Keratinocyte (primary cell): Measurements from ENCODE around the gene SF3B4. TPM values are rescaled to one million over a fixed set of nuclear protein-coding genes. Genes with fewer than 3 reads are reported as not detected.

Source experiments
- DNase-seq: peaks from one replicate; pipeline ENCODE4 v3.0.0-alpha.2; 2011; ENCODE audit warnings: low read depth, missing footprints, low spot score
- FAIRE-seq: peaks from 2 replicates; lab custom pipeline; 2011; peaks lifted over from hg19 to GRCh38; lab: Jason Lieb, UNC
- H2AFZ ChIP-seq: 2 replicates; pipeline ENCODE4 v1.6.0; 2012; ENCODE audit warnings: low read length, control low read depth, inconsistent platforms; ENCODE audit not compliant: control insufficient read depth
- H3K27ac ChIP-seq: 2 replicates; pipeline ENCODE4 v1.5.1; 2011; ENCODE audit warnings: low read length; ENCODE audit not compliant: control insufficient read depth, insufficient read depth
- H3K27me3 ChIP-seq: 3 replicates; pipeline ENCODE4 v1.6.0; 2011; ENCODE audit warnings: low read length; ENCODE audit not compliant: control insufficient read depth, insufficient read depth; ENCODE audit errors: extremely low read depth
- H3K36me3 ChIP-seq, 2 experiments: 2 replicates in 1 of 2; 3 replicates in 1 of 2; pipeline ENCODE4 v1.5.1; 2011; ENCODE audit warnings: low read length in 2 of 2, mild to moderate bottlenecking in 1 of 2; ENCODE audit not compliant: control insufficient read depth in 2 of 2, insufficient read depth in 2 of 2; ENCODE audit errors: extremely low read depth in 1 of 2
- H3K4me1 ChIP-seq: 3 replicates; pipeline ENCODE4 v1.5.1; 2011; ENCODE audit warnings: low read length; ENCODE audit not compliant: control insufficient read depth, insufficient read depth; ENCODE audit errors: extremely low read depth
- H3K4me2 ChIP-seq: 3 replicates; pipeline ENCODE4 v1.6.0; 2011; ENCODE audit warnings: low read depth, low read length; ENCODE audit not compliant: control insufficient read depth, insufficient read depth; ENCODE audit errors: extremely low read depth
- H3K4me3 ChIP-seq, 3 experiments: fragments of 200-600 bp in 1 of 3; sonication (generic) in 1 of 3; 2 replicates in 2 of 3; 3 replicates in 1 of 3; pipeline ENCODE4 v1.5.1; 2011 to 2016; ENCODE audit warnings: low read length in 3 of 3, mild to moderate bottlenecking in 3 of 3, control low read depth in 2 of 3, inconsistent platforms in 1 of 3, low read depth in 1 of 3, mixed read lengths in 1 of 3, mixed run types in 1 of 3, moderate library complexity in 1 of 3; ENCODE audit not compliant: control insufficient read depth in 2 of 3, insufficient read depth in 2 of 3; ENCODE audit errors: extremely low read depth in 1 of 3
- H3K79me2 ChIP-seq: 2 replicates; pipeline ENCODE4 v1.6.0; 2012; ENCODE audit warnings: low read length; ENCODE audit not compliant: control insufficient read depth, insufficient read depth
- H3K9ac ChIP-seq: 3 replicates; pipeline ENCODE4 v1.6.0; 2011; ENCODE audit warnings: low read length; ENCODE audit not compliant: control insufficient read depth, insufficient read depth; ENCODE audit errors: extremely low read depth
- H3K9me1 ChIP-seq: 3 replicates; pipeline ENCODE4 v1.6.0; 2011; ENCODE audit warnings: low read length; ENCODE audit not compliant: control insufficient read depth, insufficient read depth; ENCODE audit errors: extremely low read depth
- H3K9me3 ChIP-seq: 2 replicates; pipeline ENCODE4 v1.5.1; 2012; ENCODE audit warnings: low read depth, low read length; ENCODE audit not compliant: control insufficient read depth
- H4K20me1 ChIP-seq: 3 replicates; pipeline ENCODE4 v1.6.0; 2011; ENCODE audit warnings: low read length; ENCODE audit not compliant: control insufficient read depth, insufficient read depth; ENCODE audit errors: extremely low read depth
- EZH2 ChIP-seq: IDR thresholded peaks from one replicate; pipeline ENCODE4 v1.6.1; 2012; ENCODE audit warnings: inconsistent platforms, mild to moderate bottlenecking, low read length, moderate library complexity
- dilution Hi-C: fragments of 300-500 bp; cut with MboI; formaldehyde crosslinking; loops from one replicate; pipeline ENCODE4 v1.7.0; 2020; ENCODE audit warnings: low sequenced_read_pairs; ENCODE audit not compliant: extremely low pct_ligation_motif_present
- polyA plus RNA-seq, 5 experiments: library from polyadenylated mRNA; depleted of rRNA in 3 of 5; stranded (reverse) in 3 of 5; stranded (forward) in 1 of 5; unstranded in 1 of 5; fragments of >200 nt; gene quantifications; 1 replicate in 1 of 5; 2 replicates in 3 of 5; 3 replicates in 1 of 5; pipeline versions ENCODE4 v1.2.1 to v1.2.3, GENCODE V29; 2011 to 2012; ENCODE audit warnings: missing spikeins in 2 of 5, low read depth in 1 of 5, low replicate concordance in 1 of 5
- TF ChIP-seq, protein P1 (sequence below), 3 experiments: IDR thresholded peaks in 1 of 3; conservative IDR thresholded peaks in 1 of 3; optimal IDR thresholded peaks in 1 of 3; 2 replicates in 2 of 3; 3 replicates in 1 of 3; pipeline versions ENCODE3 to v1.5.1; 2011; ENCODE audit warnings: low read length in 3 of 3, mild to moderate bottlenecking in 3 of 3, moderate library complexity in 2 of 3, control low read depth in 1 of 3, inconsistent platforms in 1 of 3; ENCODE audit not compliant: insufficient read depth in 2 of 3; ENCODE audit errors: extremely low read depth in 1 of 3

The SF3B4 gene
- polyA plus RNA-seq, 1 donor (not counting 4 experiments of a cell fraction or from before 2014, with no cell fraction given), result 35.4 TPM

DNA sequence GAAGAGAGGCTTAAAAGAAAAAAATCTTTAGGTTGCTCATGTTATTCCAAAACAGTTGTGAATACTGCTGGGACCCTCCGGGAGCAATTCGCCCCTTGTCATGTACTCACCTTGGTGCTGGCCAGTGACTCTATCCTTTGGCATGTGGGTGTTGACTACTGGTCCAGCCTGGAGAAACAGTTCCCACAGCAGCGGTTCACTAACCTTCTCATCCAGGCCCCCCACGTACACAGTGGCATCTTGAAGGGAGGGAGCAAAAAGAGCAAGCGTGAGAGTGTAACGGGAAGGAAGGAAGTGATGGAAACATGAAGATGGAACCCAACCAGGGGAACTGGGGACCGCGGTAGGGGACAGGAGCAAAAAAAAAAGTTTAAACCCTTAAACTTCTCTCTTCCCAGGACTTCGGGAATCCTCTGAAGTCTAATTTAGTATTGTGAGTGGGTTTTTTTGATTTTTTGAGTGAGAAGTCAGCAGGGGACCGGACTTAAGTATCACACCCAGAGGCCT, 494 bp downstream of the SF3B4 start:
- H3K4me3 ChIP-seq, result peak overlapping the region; percentile 84 to 97 (median 94)
- TF ChIP-seq, protein P1, sequence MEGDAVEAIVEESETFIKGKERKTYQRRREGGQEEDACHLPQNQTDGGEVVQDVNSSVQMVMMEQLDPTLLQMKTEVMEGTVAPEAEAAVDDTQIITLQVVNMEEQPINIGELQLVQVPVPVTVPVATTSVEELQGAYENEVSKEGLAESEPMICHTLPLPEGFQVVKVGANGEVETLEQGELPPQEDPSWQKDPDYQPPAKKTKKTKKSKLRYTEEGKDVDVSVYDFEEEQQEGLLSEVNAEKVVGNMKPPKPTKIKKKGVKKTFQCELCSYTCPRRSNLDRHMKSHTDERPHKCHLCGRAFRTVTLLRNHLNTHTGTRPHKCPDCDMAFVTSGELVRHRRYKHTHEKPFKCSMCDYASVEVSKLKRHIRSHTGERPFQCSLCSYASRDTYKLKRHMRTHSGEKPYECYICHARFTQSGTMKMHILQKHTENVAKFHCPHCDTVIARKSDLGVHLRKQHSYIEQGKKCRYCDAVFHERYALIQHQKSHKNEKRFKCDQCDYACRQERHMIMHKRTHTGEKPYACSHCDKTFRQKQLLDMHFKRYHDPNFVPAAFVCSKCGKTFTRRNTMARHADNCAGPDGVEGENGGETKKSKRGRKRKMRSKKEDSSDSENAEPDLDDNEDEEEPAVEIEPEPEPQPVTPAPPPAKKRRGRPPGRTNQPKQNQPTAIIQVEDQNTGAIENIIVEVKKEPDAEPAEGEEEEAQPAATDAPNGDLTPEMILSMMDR (optimal IDR thresholded peaks at IDR 0.05 in 1 of 3, IDR thresholded peaks at IDR 0.05 in 1 of 3, conservative IDR thresholded peaks at IDR 0.05 in 1 of 3; ENCODE audit: extremely low read depth in 1 of 3, insufficient read depth in 2 of 3, low read length in 3 of 3), result no peak
- no peak for TF ChIP-seq EZH2
- peaks cover 3% of the 10 kb centered on the region for H4K20me1 ChIP-seq
- H3K36me3 ChIP-seq, result peaks cover 32 to 40% of the 10 kb centered on the region in 2 experiments
- H3K4me2 ChIP-seq, result peak overlapping the region; percentile 82
- FAIRE-seq (no peak), DNase-seq (no peak)
- H3K79me2 ChIP-seq, result peaks cover 33% of the 10 kb centered on the region
- H3K9me3 ChIP-seq, result no peaks in the 10 kb centered on the region
- dilution Hi-C loops, result no loop called here
- peak overlapping the region; percentile 79 for H2AFZ ChIP-seq
- H3K9ac ChIP-seq, result peak overlapping the region; percentile 91
- peaks cover 32% of the 10 kb centered on the region for H3K4me1 ChIP-seq
- H3K27me3 ChIP-seq, result no peaks in the 10 kb centered on the region
- peak overlapping the region; percentile 95 for H3K27ac ChIP-seq
- H3K9me1 ChIP-seq, result no peaks in the 10 kb centered on the region

DNA sequence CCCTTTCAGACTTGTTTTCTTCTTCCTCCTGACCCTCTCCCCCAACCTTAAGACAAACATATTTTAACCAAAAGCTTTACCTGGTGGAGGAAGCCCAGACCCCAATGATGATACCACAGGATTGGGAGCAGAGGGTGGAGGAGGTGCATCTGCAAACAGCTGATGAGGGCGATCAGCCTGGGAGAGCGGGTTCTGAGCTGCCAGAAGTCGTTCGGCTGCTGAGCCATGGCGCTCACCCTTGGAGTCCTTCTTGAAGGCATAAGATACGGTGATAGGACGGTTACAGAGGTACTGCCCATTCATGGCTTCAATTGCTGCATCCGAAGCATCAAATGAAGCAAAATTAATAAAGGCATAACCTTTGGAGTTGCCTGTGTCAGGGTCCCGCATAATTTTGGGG, 1.3 kb downstream of the SF3B4 start:
- Histone ChIP-seq H3K4me1 (peaks cover 26% of the 10 kb centered on the region), H3K9ac (no peak overlapping the region), H2AFZ (no peak overlapping the region), H3K36me3 (peaks cover 31 to 40% of the 10 kb centered on the region in 2 experiments), H3K27me3 (no peaks in the 10 kb centered on the region), H3K4me2 (peak overlapping the region; percentile 82), H3K9me1 (no peaks in the 10 kb centered on the region), H3K27ac (no peak overlapping the region), H3K4me3 (peak overlapping the region in 1 of 3 experiments; percentile 97), H3K9me3 (no peaks in the 10 kb centered on the region), H3K79me2 (peaks cover 33% of the 10 kb centered on the region), H4K20me1 (peaks cover 3% of the 10 kb centered on the region)
- DNase-seq, result no peak
- FAIRE-seq, result no peak
- TF ChIP-seq, protein P1 (optimal IDR thresholded peaks at IDR 0.05 in 1 of 3, IDR thresholded peaks at IDR 0.05 in 1 of 3, conservative IDR thresholded peaks at IDR 0.05 in 1 of 3; ENCODE audit: extremely low read depth in 1 of 3, insufficient read depth in 2 of 3, low read length in 3 of 3), result no peak
- no peak for TF ChIP-seq EZH2
- dilution Hi-C loops, result no loop called here
